GM06990 (cell line): ENCODE results near the gene SPRR1B.
"Not testable (repeated sequence)": the region's sequence is repeated elsewhere in the genome, so short reads cannot be mapped to it uniquely, and the experiment has no call there.

Source experiments
- DNase-seq: peaks from one replicate; pipeline ENCODE4 v3.0.0-alpha.2; 2011; ENCODE audit not compliant: insufficient read length; ENCODE audit errors: extremely low read depth
- H3K27me3 ChIP-seq: replicated peaks from 2 replicates; pipeline ENCODE4 v1.6.0; 2011; ENCODE audit warnings: low read length; ENCODE audit not compliant: control insufficient read depth, insufficient read depth
- H3K36me3 ChIP-seq: 2 replicates; pipeline ENCODE4 v1.5.1; 2011; ENCODE audit warnings: low read length; ENCODE audit not compliant: control insufficient read depth, insufficient read depth
- H3K4me3 ChIP-seq: replicated peaks from 2 replicates; pipeline ENCODE4 v1.5.1; 2011; ENCODE audit warnings: low read depth, mild to moderate bottlenecking, control low read depth, low read length
- TF ChIP-seq, protein P1 (sequence below): IDR thresholded peaks from 2 replicates; pipeline ENCODE4 v1.5.1; 2011; ENCODE audit warnings: low read length, control low read depth, mild to moderate bottlenecking, inconsistent platforms; ENCODE audit not compliant: insufficient read depth, poor library complexity, severe bottlenecking

The SPRR1B gene

DNA sequence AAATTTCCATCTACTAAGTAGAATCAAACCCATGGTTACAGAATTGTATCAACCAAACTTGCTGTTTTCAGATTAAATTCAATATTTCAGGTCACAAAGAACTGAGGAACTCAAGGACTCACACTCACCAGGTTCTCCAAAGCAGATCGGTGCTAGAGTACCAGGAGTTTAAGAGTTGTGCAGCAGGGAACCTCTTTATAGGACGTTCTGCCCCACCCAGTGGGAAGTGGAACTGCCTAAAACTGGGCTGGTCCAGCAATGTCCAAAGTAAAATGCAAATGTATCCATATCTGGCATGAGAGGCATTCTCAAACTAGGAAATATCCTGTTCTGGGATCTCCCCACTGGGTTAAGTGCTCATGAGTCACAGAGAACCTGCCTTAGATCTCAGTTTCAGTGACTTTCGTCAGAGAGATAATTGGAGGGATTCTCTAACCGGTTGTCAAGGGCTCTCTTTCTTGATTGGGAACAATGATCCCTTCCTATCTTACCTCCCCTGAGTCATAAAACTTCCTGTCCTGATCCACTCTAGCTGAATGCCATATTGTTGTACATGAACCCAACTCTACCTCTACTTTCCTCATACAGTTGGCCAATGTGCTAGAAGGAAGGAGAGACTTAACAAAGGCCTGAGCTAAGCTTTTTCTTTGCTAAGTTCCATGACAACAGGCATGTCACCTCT, 10.1 kb downstream of the SPRR1B start, which contains the start of gene SPRR2D:
TSS of gene SPRR2D (minus strand) at position 171 of the 682 bp plus-strand sequence. CDS start 774 bp downstream, outside the sequence.
- H3K36me3 ChIP-seq, result no peaks in the 10 kb centered on the region
- DNase-seq, result no peak
- H3K4me3 ChIP-seq, result no peak within 1 kb of the TSS

DNA sequence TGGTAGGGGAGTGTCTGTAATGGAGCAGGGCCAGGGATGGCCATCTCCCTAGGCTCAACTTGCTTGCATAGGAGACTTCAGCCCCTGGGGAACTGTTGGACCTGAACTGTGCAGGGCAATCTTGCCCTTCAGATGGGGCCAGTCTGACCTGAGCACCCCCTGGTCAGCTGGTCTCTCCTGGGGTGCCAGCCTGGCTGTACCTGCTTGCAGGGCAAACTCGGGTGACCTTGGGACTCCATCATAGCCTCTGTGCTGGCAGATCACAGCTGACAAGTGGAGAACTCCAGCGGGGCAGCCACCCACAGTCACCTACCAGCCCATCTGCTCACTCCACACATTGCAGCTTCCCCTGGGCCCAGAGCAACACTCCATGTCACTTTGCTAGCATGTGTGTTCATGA, 18.2 kb downstream of the SPRR1B start:
- TF ChIP-seq, protein P1, sequence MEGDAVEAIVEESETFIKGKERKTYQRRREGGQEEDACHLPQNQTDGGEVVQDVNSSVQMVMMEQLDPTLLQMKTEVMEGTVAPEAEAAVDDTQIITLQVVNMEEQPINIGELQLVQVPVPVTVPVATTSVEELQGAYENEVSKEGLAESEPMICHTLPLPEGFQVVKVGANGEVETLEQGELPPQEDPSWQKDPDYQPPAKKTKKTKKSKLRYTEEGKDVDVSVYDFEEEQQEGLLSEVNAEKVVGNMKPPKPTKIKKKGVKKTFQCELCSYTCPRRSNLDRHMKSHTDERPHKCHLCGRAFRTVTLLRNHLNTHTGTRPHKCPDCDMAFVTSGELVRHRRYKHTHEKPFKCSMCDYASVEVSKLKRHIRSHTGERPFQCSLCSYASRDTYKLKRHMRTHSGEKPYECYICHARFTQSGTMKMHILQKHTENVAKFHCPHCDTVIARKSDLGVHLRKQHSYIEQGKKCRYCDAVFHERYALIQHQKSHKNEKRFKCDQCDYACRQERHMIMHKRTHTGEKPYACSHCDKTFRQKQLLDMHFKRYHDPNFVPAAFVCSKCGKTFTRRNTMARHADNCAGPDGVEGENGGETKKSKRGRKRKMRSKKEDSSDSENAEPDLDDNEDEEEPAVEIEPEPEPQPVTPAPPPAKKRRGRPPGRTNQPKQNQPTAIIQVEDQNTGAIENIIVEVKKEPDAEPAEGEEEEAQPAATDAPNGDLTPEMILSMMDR, result no peak
- Histone ChIP-seq H3K27me3 (no peaks in the 10 kb centered on the region), H3K4me3 (no peak overlapping the region), H3K36me3 (no peaks in the 10 kb centered on the region)
- no peak for DNase-seq

More for the DNA sequence above, 10.1 kb downstream of the SPRR1B start, which contains the start of gene SPRR2D:
- no peaks in the 10 kb centered on the region for H3K27me3 ChIP-seq
- TF ChIP-seq, protein P1, result no peak

DNA sequence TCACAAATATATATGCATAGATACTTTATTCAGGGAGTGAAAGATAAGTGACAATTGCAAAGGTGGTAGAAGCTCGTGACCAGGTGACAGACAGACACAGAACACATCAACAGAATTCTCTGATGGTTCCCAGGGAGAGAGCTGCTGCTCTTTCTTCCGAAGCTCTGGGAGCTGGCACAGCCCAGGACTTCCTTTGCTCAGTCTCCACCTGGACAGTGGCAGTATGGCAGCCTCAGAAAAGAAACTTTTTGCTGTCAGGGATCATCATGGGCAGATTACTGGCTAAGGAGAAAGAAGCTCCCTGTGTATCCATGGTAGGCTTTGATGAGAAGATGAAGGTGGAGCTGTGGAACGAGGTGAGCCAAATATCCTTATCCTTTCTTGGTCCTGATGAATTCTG, 25.1 kb downstream of the SPRR1B start:
- H3K36me3 ChIP-seq, H3K4me3 ChIP-seq, H3K27me3 ChIP-seq, DNase-seq: not testable (repeated sequence)

DNA sequence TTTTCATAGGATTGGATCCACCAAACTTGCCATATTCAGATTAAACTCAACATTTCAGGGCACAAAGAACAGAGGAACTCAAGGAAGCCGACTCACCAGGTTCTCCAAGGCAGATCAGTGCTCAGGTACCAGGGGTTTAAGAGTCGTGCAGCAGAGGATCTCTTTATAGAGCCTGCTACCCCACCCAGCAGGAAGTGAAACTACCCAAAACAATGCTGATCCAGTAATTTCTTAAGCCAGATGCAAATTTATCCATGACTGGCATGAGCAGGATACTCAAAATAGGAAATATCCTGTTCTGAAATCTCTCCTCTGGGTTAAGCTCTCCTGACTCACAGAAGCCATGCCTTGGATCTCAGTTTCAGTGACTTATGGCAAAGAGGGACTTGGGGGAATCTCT, 26.4 kb downstream of the SPRR1B start, which contains the start of gene SPRR2A:
TSS of gene SPRR2A (minus strand) at position 138 of the 400 bp plus-strand sequence. CDS start 777 bp downstream, outside the sequence.
- TF ChIP-seq, protein P1, result no peak
- H3K27me3 ChIP-seq, result no peaks in the 10 kb centered on the region; the same call in 1 of the 2 replicates
- no peaks in the 10 kb centered on the region for H3K36me3 ChIP-seq
- DNase-seq, result peak; percentile 3
- H3K4me3 ChIP-seq, result no peak within 1 kb of the TSS

DNA sequence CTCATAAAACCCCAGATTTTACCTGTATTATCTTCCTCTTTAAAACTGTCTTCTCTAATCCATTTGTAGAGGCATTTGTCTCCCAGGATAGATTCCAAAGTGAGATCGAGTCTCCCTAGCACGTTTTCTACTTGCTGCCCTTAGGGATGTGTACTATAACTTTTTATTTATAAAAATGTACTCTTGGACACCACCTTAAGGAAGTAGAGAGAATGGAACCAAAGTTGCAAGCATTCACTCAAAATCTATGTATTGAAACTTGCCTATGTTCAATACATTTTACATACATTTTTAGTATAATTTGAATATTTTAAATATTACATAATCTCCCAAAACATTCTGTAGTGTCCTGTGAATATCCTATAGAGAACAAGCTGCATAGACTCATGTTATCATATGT, 27.2 kb downstream of the SPRR1B start:
- Histone ChIP-seq H3K4me3 (no peak overlapping the region), H3K27me3 (no peaks in the 10 kb centered on the region; the same call in 1 of the 2 replicates), H3K36me3 (no peaks in the 10 kb centered on the region)
- TF ChIP-seq, protein P1, result peak; percentile 6
- no peak for DNase-seq

DNA sequence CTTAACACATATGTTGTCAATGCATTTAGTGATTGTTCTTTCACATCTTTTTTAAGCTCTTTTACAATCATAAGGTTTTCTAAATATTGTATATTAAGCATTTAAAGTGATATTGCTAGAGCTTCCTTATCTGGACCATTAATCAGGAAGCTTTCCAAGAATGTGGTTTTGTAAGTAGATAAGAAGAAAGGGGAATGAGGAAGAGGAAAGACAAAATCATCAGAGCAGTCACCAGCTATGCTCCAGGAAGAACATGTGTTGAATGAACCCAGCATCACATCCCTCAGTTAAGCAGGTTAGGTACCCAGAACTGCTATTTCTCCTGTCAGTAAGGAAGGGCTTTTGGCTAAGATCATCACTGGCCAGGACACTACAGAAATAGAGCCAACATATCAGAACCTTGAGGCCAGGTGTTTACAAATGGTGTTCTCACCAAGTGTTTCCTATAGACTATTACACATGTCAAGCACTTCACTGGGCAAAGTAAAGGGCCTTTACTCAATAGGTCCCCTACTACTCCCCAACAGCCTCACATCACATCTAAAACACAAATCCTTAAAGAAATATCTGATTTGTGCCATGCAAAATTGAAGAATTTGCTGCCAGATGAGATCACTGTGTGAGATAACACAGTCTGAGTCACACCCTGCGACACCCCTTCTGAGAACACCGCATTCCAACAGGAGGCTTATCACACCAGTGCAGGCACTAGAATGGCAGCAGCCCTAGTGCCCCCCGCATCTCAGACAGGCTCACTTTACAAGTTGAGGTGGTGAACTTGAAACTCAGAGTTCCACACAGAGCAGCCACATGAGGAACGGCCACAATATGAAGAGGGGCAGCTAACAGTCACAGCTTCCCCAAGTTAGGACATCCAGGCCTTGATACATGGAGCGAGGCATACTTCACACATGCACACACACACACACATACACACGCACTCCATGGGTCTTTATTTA, 28.1 kb downstream of the SPRR1B start:
- H3K27me3 ChIP-seq, result no peaks in the 10 kb centered on the region; the same call in 1 of the 2 replicates
- H3K36me3 ChIP-seq, result no peaks in the 10 kb centered on the region
- no peak for DNase-seq
- no peak overlapping the region for H3K4me3 ChIP-seq
- TF ChIP-seq, protein P1, result no peak
